Mammary epithelial cell (primary cell): Measurements from ENCODE around the gene TADA2B.

Experiments used
- EZH2 ChIP-seq: IDR thresholded peaks from 2 replicates; pipeline ENCODE4 v1.6.1; 2012; ENCODE audit warnings: low read length, inconsistent platforms, borderline replicate concordance
- TF ChIP-seq, protein P1 (sequence below), 2 donors: IDR thresholded peaks in 1 of 2; conservative IDR thresholded peaks in 1 of 2; 2 replicates each; pipeline ENCODE4 v1.5.1; 2011 to 2012; ENCODE audit warnings: inconsistent platforms in 2 of 2, low read length in 2 of 2, mild to moderate bottlenecking in 2 of 2, control low read depth in 1 of 2, low read depth in 1 of 2; ENCODE audit not compliant: insufficient read depth in 1 of 2; ENCODE audit errors: extremely low read depth in 1 of 2

GRCh38 chr4:7075962-7076695 is 33.0 kb downstream of the TADA2B start:
- TF ChIP-seq, protein P1, sequence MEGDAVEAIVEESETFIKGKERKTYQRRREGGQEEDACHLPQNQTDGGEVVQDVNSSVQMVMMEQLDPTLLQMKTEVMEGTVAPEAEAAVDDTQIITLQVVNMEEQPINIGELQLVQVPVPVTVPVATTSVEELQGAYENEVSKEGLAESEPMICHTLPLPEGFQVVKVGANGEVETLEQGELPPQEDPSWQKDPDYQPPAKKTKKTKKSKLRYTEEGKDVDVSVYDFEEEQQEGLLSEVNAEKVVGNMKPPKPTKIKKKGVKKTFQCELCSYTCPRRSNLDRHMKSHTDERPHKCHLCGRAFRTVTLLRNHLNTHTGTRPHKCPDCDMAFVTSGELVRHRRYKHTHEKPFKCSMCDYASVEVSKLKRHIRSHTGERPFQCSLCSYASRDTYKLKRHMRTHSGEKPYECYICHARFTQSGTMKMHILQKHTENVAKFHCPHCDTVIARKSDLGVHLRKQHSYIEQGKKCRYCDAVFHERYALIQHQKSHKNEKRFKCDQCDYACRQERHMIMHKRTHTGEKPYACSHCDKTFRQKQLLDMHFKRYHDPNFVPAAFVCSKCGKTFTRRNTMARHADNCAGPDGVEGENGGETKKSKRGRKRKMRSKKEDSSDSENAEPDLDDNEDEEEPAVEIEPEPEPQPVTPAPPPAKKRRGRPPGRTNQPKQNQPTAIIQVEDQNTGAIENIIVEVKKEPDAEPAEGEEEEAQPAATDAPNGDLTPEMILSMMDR (conservative IDR thresholded peaks at IDR 0.05 in 1 of 2, IDR thresholded peaks at IDR 0.05 in 1 of 2; ENCODE audit: extremely low read depth in 1 of 2, insufficient read depth in 1 of 2, low read depth in 1 of 2, low read length in 2 of 2), result no peak
- TF ChIP-seq EZH2, result no peak
